ENCODE data around the gene FOXC1.

DNA sequence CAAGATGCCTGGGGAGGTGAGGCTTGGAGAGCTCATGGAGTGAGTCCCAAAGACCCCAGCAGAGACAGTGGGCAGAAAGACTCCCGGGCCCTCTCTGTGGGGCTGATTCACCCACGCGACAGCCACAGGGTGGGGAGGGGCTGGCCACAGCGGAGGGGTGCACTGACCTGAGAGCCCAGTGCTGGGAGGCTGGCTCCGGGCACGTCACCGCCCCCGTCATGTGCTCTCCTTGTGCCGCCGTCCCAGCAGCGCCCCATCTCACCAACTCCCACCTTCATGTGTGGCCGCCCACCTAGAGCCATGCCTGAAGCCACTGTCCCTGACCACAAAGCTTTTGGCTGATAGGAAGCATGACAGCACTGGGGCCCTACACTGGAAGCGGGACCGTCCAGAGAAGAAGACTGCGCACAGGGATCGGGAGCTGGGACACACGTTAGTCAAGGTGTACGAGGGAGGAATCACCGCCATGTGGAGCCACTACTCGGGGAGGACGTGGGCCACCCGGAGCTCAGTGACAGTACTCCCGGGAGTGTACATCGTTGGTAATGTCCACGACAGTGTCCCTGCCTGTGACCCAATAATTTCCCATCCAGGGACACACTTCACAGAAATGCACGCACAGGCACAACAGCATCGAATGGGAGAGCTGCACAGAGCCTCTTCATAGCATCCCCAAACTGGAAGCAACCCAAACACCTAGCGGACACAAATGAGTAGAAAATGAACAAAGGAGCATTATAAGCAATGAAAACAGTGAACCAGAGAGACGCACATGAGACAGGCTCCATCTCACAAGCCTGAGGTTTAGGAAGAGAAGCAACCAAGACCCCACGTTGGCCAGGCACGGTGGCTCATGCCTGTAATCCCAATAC, 28.4 kb upstream of the FOXC1 start:
- TF ChIP-seq CTCF (IDR thresholded peaks at IDR 0.05) (no peak), POLR2AphosphoS5 (IDR thresholded peaks at IDR 0.05) (no peak), POLR2A (IDR thresholded peaks at IDR 0.05) (no peak), EP300 (IDR thresholded peaks at IDR 0.05; ENCODE audit: low read depth) (no peak)

All from transverse colon (tissue), 4 donors.